ENCODE data around the gene DCAF11. TPM values are rescaled to one million over a fixed set of nuclear protein-coding genes. Genes with fewer than 3 reads are reported as not detected.
A peak's percentile ranks its signal among the peaks of the same experiment; 100 is the strongest.

DCAF11 gene
- total RNA-seq, 1 donor from 2014 or later = 83.5 TPM

GRCh38 chr14:24157331-24157730 lies 42.8 kb downstream of the DCAF11 start:
- no peak for DNase-seq (ENCODE audit: low read depth)
- H3K4me3 ChIP-seq (ENCODE audit: low read depth, low read length) = no peak overlapping the region
- no peak for FAIRE-seq
- H3K36me3 ChIP-seq (ENCODE audit: control insufficient read depth, insufficient read depth, low read length) = peaks cover 38% of the 10 kb centered on the region
- no peak for TF ChIP-seq CTCF (IDR thresholded peaks at IDR 0.05; ENCODE audit: insufficient read depth, low read length, severe bottlenecking)
- H3K27me3 ChIP-seq (ENCODE audit: control insufficient read depth, insufficient read depth, low read length) = no peaks in the 10 kb centered on the region

GRCh38 chr14:24159777-24160498 lies 45.4 kb downstream of the DCAF11 start:
- peaks cover 49% of the 10 kb centered on the region for H3K36me3 ChIP-seq (ENCODE audit: control insufficient read depth, insufficient read depth, low read length)
- FAIRE-seq (no peak), DNase-seq (ENCODE audit: low read depth) (no peak)
- no peaks in the 10 kb centered on the region for H3K27me3 ChIP-seq (ENCODE audit: control insufficient read depth, insufficient read depth, low read length)
- no peak for TF ChIP-seq CTCF (IDR thresholded peaks at IDR 0.05; ENCODE audit: insufficient read depth, low read length, severe bottlenecking)
- H3K4me3 ChIP-seq (ENCODE audit: low read depth, low read length) = no peak overlapping the region

- H3K4me3 ChIP-seq (ENCODE audit: low read depth, low read length) = no peak overlapping the region
- TF ChIP-seq CTCF (IDR thresholded peaks at IDR 0.05; ENCODE audit: insufficient read depth, low read length, severe bottlenecking) = no peak
- no peaks in the 10 kb centered on the region for H3K27me3 ChIP-seq (ENCODE audit: control insufficient read depth, insufficient read depth, low read length)
- peaks cover 48% of the 10 kb centered on the region for H3K36me3 ChIP-seq (ENCODE audit: control insufficient read depth, insufficient read depth, low read length)
- FAIRE-seq = no peak
- DNase-seq (ENCODE audit: low read depth) = no peak
Observed at GRCh38 chr14:24160499-24160849, 45.9 kb downstream of the DCAF11 start.

GRCh38 chr14:24160850-24161804 lies 46.5 kb downstream of the DCAF11 start, which contains the start of gene IRF9:
Gene IRF9, plus strand, starts transcription at chr14:24161265. Its CDS starts 880 bp downstream, at chr14:24162145.
- FAIRE-seq (no peak), DNase-seq (ENCODE audit: low read depth) (peak; percentile 86)
- peaks cover 47% of the 10 kb centered on the region for H3K36me3 ChIP-seq (ENCODE audit: control insufficient read depth, insufficient read depth, low read length)
- peak; percentile 96 for TF ChIP-seq CTCF (IDR thresholded peaks at IDR 0.05; ENCODE audit: insufficient read depth, low read length, severe bottlenecking)
- H3K27me3 ChIP-seq (ENCODE audit: control insufficient read depth, insufficient read depth, low read length) = no peaks in the 10 kb centered on the region
- H3K4me3 ChIP-seq (ENCODE audit: low read depth, low read length) = peak within 1 kb of the TSS; percentile 73

GRCh38 chr14:24162093-24162492 lies 47.5 kb downstream of the DCAF11 start:
- no peak for FAIRE-seq
- no peak for DNase-seq (ENCODE audit: low read depth)
- TF ChIP-seq CTCF (IDR thresholded peaks at IDR 0.05; ENCODE audit: insufficient read depth, low read length, severe bottlenecking) = no peak
- Histone ChIP-seq H3K27me3 (ENCODE audit: control insufficient read depth, insufficient read depth, low read length) (no peaks in the 10 kb centered on the region), H3K36me3 (ENCODE audit: control insufficient read depth, insufficient read depth, low read length) (peaks cover 46% of the 10 kb centered on the region), H3K4me3 (ENCODE audit: low read depth, low read length) (peak overlapping the region; percentile 73)

Measured in bronchial epithelial cell (primary cell).